Cardiac fibroblast (primary cell): Measurements from ENCODE around the gene KRT33B.
A peak's percentile ranks its signal among the peaks of the same experiment; 100 is the strongest.

Source experiments
- DNase-seq, 2 donors: peaks; one replicate each; pipeline versions ENCODE4 v3.0.0 to v3.0.0-alpha.2; 2010; ENCODE audit warnings: low read depth in 2 of 2
- H3K4me3 ChIP-seq, 2 donors: replicated peaks in 1 of 2; 1 replicate in 1 of 2; 2 replicates in 1 of 2; pipeline ENCODE4 v1.5.1; 2011; ENCODE audit warnings: low read depth in 2 of 2, low read length in 2 of 2, mild to moderate bottlenecking in 2 of 2, moderate library complexity in 1 of 2
- CTCF ChIP-seq: IDR thresholded peaks from one replicate; pipeline ENCODE4 v1.5.1; 2011; ENCODE audit warnings: low read depth, mild to moderate bottlenecking, low read length, inconsistent platforms

The KRT33B gene

GRCh38 chr17:41393826-41394225, 24.2 kb upstream of the KRT33B start:
- no peak for TF ChIP-seq CTCF
- DNase-seq, result no peak
- H3K4me3 ChIP-seq, result no peak overlapping the region

GRCh38 chr17:41393294-41393693, 23.7 kb upstream of the KRT33B start:
- DNase-seq, result peak in 1 of 2 donors; percentile 59
- no peak for TF ChIP-seq CTCF
- no peak overlapping the region for H3K4me3 ChIP-seq

GRCh38 chr17:41392278-41392677, 22.7 kb upstream of the KRT33B start:
- no peak overlapping the region for H3K4me3 ChIP-seq
- TF ChIP-seq CTCF, result no peak

GRCh38 chr17:41391535-41391934, 21.9 kb upstream of the KRT33B start:
- DNase-seq, result no peak
- H3K4me3 ChIP-seq, result no peak overlapping the region
- TF ChIP-seq CTCF, result no peak

More at GRCh38 chr17:41392278-41392677, 22.7 kb upstream of the KRT33B start:
- DNase-seq, result peak in 1 of 2 donors; percentile 50

GRCh38 chr17:41390411-41390938, 20.9 kb upstream of the KRT33B start:
- TF ChIP-seq CTCF, result no peak
- DNase-seq, result no peak
- no peak overlapping the region for H3K4me3 ChIP-seq

- H3K4me3 ChIP-seq, result no peak overlapping the region
- DNase-seq, result no peak
- no peak for TF ChIP-seq CTCF
Observed at GRCh38 chr17:41387670-41388069, 18.1 kb upstream of the KRT33B start.

GRCh38 chr17:41386227-41386626, 16.6 kb upstream of the KRT33B start:
- no peak overlapping the region for H3K4me3 ChIP-seq
- DNase-seq, result no peak
- no peak for TF ChIP-seq CTCF
